Osteocyte (in vitro differentiated cells): Measurements from ENCODE around the gene CFAP45. TPM values are rescaled to one million over a fixed set of nuclear protein-coding genes. Genes with fewer than 3 reads are reported as not detected.

Source experiments
- DNase-seq: peaks from one replicate; pipeline ENCODE4 v3.0.0; 2021; ENCODE audit warnings: mixed read lengths; ENCODE audit not compliant: unreplicated experiment; ENCODE audit errors: extremely low spot score
- H3K27ac Mint-ChIP-seq: one replicate; pipeline ENCODE4 v1.8.0; 2021; ENCODE audit warnings: mild to moderate bottlenecking, mixed read lengths; ENCODE audit not compliant: unreplicated experiment
- H3K27me3 Mint-ChIP-seq: one replicate; pipeline ENCODE4 v1.8.0; 2021; ENCODE audit warnings: mixed read lengths; ENCODE audit not compliant: unreplicated experiment
- H3K36me3 Mint-ChIP-seq: one replicate; pipeline ENCODE4 v1.8.0; 2021; ENCODE audit warnings: mixed read lengths; ENCODE audit not compliant: unreplicated experiment
- H3K4me1 Mint-ChIP-seq: one replicate; pipeline ENCODE4 v1.8.0; 2021; ENCODE audit warnings: mixed read lengths; ENCODE audit not compliant: unreplicated experiment
- H3K4me3 Mint-ChIP-seq: one replicate; pipeline ENCODE4 v1.8.0; 2021; ENCODE audit warnings: mild to moderate bottlenecking, moderate library complexity, mixed read lengths; ENCODE audit not compliant: unreplicated experiment
- H3K9me3 Mint-ChIP-seq: one replicate; pipeline ENCODE4 v1.8.0; 2021; ENCODE audit warnings: mixed read lengths; ENCODE audit not compliant: unreplicated experiment
- total RNA-seq: library from RNA; stranded (reverse); gene quantifications from 2 replicates; pipeline ENCODE4 v1.2.1, GENCODE V29; 2021
- TF ChIP-seq, protein P1 (sequence below): fragments of 200-600 bp; sonication (generic); IDR thresholded peaks from 2 replicates; pipeline ENCODE4 v1.5.0; 2021; ENCODE audit warnings: antibody characterized with exemption, mild to moderate bottlenecking, moderate library complexity

The CFAP45 gene
- total RNA-seq, 1 donor from 2014 or later, result 0.83 TPM

DNA sequence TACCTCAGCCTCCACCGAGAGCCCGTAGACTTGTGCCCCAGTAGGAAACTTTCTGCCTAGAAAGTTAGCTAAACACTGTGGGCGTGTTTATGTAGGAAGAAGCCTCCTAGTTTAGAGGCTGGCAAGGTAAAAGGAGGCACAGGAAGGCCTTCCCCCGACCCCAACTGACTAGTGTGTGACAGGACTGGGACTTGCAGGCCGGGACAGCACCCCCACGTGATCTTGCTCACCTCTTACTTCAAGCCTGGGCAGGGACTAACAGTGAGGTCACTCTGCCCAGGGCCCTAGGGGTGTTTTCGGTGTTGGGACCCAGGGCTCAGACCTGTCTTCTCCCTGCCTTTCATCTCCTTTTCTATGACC lies 25.7 kb upstream of the CFAP45 start:
- H3K27ac Mint-ChIP-seq, result peak overlapping the region; percentile 100
- H3K36me3 Mint-ChIP-seq, result peaks cover 3% of the 10 kb centered on the region

DNA sequence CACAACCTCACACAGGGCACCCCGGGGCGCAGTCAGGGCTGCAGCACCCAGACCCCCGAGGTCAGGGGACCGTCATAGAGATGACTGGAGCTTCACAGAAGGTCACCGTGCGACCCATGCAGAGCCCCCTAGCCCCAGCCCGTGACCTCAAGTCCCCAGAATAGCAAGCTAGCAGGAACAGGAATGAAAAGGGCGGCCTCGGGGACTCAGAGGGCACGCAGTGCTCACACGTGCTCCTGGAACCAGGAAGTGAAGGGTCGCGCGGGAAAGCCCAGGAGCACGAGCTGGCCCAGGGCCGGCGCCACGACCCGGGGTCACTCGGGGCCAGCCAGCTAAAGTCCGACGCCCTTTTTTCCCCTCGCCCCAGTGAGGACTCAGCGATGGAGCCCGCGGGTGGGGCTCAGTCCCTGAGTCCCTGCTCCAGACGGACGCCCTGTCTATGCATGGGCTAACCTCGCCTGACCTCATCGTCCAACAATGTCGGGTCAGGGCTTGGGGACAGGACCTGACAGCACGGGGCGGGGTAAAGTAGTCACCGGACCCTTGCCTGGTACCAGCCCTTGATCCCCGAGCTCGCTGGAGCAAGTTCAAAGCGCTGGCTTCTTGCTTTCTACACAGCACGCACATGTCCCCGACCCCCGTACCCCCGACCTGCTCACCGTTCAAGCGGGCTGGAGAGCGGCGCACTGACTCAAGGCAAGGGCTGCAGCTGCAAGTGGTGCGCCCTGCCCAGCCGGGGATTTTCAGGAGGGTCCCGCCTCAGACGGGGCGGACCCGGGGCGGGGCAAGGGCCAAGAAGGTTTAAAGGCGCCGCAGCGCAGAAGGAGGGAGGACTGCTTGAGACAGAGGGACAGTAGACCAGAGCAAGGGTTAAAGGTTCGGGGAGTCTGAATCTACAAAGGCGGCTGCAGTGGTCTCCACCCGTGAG lies 25.1 kb upstream of the CFAP45 start, which contains the start of gene TAGLN2:
Gene TAGLN2 (minus strand): TSS at position 717 of the 928 bp plus-strand sequence. CDS start 4,998 bp downstream, outside the sequence.
- Mint-ChIP-seq H3K4me3 (peak within 1 kb of the TSS; percentile 83), H3K27me3 (peaks cover 5% of the 10 kb centered on the region), H3K9me3 (no peaks in the 10 kb centered on the region), H3K4me1 (peaks cover 52% of the 10 kb centered on the region), H3K36me3 (peaks cover 9% of the 10 kb centered on the region), H3K27ac (peak within 1 kb of the TSS; percentile 100)
- TF ChIP-seq, protein P1, sequence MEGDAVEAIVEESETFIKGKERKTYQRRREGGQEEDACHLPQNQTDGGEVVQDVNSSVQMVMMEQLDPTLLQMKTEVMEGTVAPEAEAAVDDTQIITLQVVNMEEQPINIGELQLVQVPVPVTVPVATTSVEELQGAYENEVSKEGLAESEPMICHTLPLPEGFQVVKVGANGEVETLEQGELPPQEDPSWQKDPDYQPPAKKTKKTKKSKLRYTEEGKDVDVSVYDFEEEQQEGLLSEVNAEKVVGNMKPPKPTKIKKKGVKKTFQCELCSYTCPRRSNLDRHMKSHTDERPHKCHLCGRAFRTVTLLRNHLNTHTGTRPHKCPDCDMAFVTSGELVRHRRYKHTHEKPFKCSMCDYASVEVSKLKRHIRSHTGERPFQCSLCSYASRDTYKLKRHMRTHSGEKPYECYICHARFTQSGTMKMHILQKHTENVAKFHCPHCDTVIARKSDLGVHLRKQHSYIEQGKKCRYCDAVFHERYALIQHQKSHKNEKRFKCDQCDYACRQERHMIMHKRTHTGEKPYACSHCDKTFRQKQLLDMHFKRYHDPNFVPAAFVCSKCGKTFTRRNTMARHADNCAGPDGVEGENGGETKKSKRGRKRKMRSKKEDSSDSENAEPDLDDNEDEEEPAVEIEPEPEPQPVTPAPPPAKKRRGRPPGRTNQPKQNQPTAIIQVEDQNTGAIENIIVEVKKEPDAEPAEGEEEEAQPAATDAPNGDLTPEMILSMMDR, result no peak
- DNase-seq, result peak; percentile 93

More for the DNA sequence above, 25.7 kb upstream of the CFAP45 start:
- no peaks in the 10 kb centered on the region for H3K9me3 Mint-ChIP-seq
- peaks cover 46% of the 10 kb centered on the region for H3K4me1 Mint-ChIP-seq
- peak overlapping the region; percentile 83 for H3K4me3 Mint-ChIP-seq
- peaks cover 5% of the 10 kb centered on the region for H3K27me3 Mint-ChIP-seq
- TF ChIP-seq, protein P1, result no peak
- DNase-seq, result no peak

DNA sequence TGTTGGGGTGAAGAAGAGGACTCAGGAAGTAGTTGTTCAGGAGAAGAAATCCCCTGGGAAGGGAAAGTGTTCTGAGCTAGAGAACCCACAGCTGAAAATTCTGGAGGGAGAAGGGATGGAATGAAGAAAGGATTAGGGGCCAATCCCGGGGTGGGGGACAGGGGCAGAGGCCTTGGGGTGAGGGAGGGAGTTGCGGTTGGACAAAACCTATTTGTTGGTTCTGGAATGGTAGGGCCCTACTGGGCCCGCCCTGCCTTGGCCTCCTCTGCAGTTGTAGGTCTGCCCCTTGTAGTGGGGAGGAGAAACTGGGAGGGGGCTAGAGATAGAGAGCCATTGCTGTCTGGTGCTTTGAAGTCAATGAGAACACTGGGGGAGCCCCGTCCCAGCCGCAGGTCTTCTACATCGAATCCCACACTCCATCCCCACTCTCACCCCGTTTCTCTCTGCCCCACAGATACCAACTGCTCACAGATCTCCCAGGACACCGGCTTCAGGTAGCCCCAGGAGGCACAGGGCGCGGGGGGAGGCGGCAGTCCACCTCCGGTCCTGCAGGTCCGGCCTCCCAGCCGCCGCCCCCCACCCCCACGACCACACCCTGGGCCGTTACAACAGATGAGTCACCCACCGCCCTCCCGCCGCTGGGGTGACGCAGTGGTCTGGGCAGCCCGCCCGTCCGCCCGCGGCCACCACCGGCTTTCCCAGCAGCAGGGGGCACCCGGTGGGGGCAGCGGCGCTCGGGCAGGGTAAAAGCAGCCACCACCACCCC lies 24.2 kb upstream of the CFAP45 start:
- no peaks in the 10 kb centered on the region for H3K9me3 Mint-ChIP-seq
- H3K36me3 Mint-ChIP-seq, result peaks cover 15% of the 10 kb centered on the region
- H3K4me3 Mint-ChIP-seq, result peak overlapping the region; percentile 83
- TF ChIP-seq, protein P1, result no peak
- peak; percentile 97 for DNase-seq
- H3K4me1 Mint-ChIP-seq, result peaks cover 56% of the 10 kb centered on the region
- H3K27me3 Mint-ChIP-seq, result peaks cover 5% of the 10 kb centered on the region
- peak overlapping the region; percentile 100 for H3K27ac Mint-ChIP-seq

DNA sequence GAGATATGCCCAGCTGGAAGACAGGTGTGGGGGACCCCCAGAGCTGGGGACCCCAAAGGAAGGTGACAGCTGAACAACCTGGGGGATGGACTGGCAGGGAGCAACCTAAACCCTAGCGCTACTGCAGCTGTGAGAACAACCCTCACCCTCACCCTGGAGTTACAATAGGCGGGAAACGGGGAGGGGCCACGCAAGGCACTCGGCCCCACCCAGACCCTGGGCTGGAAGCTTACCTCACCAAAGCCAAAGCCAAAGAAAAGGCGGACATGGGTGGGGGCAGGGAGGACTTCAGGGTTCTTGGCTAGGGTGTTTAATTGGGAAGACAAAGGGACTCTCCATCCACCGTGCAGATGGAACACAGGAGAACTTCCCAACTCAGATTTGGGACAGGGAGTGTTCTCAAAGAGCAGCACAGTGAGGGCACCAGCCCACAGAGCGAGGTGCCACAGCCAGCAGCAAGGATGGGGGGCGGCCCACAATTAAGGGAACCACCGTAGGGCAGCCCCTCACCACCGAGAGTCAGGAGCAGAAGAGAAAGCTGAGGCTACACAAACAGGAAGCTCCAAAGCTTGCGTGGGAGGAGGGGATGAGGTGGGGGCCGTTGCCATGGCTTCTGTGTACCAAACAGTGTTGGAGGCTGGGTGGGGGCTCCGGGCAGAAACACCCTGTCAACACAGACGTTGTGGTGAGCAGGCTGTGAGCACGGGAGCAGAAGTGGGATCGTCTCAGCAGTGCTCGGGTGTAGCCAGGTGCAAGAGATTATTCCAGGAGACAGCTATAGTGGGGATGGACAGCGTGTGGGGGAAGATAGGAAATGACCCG lies 23.4 kb upstream of the CFAP45 start:
- Mint-ChIP-seq H3K36me3 (peaks cover 15% of the 10 kb centered on the region), H3K4me1 (peaks cover 59% of the 10 kb centered on the region), H3K27me3 (no peaks in the 10 kb centered on the region), H3K4me3 (peak overlapping the region; percentile 83), H3K27ac (peak overlapping the region; percentile 100), H3K9me3 (no peaks in the 10 kb centered on the region)
- TF ChIP-seq, protein P1, result no peak
- peak; percentile 95 for DNase-seq
